T-helper 2 cell treated with Interferon-gamma antibody and Interleukin-4, amounts not matched to agents 100 ng/mL and 5 ng/mL, for 36 hours (primary cell): ENCODE measurements around the gene TCEA3. TPM values are rescaled to one million over a fixed set of nuclear protein-coding genes. Genes with fewer than 3 reads are reported as not detected.

Experiments used
- intact Hi-C: fragments of 100-400 bp; cut with micrococcal nuclease; formaldehyde crosslinking; loops from one replicate; pipeline ENCODE4 v1.15.1; 2023
- total RNA-seq: library from RNA; stranded (reverse); gene quantifications from 2 replicates; pipeline ENCODE4 v1.2.3, GENCODE V29; 2022

TCEA3 gene
- 14.5 and 17.9 TPM in 2 replicates for total RNA-seq

GRCh38 chr1:23424293-23425192 is at the start of gene TCEA3:
TCEA3 (minus strand) TSS chr1:23424748; CDS start chr1:23424633, 115 bp downstream.
- intact Hi-C loops = no loop called here

DNA sequence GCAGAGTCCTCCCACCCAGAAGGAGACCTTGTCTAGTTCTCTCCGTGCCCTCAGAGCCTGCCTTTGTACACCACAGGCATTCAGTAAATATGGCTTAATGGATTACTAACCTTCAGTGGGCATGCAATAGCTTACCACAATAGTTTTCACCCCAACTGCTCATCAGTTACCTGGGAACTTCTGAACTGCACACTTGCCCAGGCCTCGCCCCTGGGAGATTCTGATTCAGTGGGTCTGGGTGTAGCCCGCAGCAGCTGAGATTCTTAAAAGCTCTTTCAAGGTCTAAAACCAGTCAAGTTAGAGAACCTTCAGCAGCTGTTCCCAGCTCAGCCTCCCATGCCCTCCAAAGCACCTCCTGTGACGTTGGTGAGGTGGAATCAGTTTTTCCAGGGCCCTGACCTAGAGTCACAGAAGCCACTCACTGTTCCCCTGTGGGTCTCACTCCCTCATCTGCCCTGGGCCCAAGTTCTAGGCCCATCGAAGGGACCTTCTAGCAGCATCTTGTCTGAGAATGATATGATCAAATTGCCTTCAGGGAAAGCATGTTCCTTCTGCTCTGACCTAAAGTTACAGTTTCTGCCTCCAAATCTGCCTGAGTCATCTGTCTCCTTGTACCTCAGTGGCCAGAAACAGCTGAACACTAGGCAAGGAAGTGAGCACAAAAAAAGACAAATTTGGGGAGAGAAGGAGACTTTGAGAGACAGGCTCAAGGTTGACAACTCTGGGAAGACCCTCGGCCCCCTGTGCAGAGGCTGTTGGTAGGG is 48.7 kb upstream of the TCEA3 start:
- intact Hi-C loops = no loop called here

GRCh38 chr1:23472351-23473036 is 47.9 kb upstream of the TCEA3 start:
- intact Hi-C loops = no loop called here

DNA sequence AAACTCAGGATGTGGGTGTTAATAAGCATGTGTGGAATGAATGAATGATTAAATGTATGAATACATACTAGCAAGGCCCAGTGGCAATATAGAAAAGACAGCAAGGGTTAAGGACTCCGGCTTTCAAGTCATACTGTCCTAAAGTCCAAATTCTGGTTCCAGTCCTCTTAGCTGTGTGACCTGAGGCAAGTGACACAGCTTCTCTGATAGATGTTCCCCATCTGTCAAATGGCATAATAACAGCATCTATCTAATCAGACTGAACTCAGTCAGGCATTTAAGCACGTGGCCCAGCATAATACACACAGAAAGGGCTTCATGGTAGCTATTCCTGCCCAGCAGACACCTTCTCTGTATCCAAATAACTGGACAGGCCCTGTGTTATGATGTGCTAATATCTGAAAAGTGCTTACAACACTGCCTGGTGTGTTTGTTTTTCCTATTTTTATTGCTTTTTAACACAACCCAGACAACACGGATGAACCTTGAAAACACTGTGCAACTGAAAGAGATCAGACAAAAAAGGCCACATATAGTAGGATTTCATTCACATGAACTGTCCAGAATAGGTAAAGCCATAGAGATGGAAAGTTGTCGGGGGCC is 47.0 kb upstream of the TCEA3 start:
- intact Hi-C loops = no loop called here

DNA sequence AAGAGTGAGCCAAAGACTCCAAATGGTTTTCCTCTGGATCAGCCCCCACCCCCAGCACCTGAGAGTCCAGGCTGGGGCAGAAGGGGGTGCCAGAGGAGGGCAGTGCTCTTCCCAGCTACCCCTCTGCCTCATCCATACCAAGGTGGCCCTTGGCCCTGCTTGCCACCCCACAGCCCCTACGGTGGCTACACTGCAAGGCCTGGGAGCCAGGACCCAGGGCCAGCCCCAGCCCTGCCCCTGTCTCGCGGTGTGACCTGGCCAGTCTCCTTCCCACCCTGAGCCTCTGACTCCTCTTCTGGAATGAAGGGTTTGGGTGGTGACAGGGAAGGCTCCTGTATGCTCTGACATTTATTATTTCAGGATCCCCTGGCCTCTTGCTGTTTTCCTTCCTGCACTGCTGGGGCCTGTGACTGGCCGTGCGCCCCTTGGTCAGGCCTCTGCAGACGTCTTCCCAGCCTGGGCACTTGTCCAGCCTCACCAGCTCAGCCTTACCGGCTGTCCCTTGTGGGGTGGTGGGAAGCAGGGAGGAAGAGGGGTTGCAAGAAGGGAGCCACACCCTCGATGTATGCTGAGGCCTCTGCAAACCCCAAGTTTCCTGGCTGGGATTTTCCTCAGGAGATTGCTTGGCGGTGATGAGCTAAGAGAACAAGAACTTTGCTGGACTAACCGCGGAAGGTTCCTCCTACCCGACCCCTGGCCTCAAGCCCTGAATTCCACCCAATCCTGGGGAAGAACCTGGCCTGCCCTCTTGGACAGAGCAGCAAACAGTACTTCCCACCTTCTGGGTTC is 45.9 kb upstream of the TCEA3 start:
- intact Hi-C loops = no loop called here

DNA sequence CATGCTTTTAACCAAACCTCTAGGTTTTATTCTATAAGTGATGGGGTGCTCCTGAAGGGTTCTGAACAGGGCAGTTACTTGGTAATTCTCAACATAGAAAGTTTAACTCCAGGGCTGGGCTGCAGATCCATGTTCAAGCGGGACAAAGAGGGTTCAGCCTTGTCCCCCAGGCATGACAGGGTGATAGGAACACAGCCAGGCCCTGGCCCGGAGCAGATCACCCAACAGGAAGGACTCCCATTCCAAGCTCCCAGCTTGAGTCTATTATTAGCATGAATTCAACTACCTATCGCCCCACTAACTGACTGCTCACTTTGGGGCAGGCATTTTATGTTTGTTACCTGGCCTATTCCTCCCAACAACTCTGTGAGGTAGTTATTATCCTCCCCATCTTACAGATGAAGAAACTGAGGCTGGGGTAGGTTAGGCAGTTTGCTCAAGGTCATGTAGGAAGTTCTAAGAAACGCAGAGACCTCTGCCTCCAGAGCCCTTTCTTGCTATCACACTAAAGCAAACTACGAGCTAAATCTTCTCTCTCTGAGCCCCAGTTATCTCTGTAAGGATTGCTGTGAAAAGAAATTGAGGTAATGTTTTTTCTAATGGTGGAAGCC is 44.9 kb upstream of the TCEA3 start:
- intact Hi-C loops = no loop called here

DNA sequence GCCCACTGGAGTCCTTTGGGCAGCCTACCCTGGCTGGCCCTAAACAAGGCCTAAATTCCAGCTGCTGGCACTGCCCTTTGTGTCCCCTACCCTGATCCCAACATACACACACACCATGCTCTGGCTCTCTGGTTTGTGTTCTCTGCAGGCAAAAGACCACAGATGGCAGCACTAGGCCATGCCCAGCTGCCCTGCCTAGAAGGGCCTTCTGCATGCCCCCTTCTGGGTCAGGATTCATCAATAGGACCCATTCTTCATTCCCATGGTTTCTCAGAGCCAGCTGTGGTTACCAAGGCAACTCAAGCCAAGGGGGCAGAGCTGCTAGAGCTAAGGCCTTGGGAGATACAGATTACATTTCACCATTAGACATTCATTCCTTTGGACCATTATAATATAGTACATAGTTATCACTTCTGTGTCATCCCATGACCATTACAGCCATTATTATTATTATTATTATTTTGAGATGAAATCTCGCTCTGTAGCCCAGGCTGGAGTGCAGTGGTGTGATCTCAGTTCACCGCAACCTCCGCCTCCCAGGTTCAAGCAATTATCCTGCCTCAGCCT is 42.0 kb upstream of the TCEA3 start:
- intact Hi-C loops = no loop called here

DNA sequence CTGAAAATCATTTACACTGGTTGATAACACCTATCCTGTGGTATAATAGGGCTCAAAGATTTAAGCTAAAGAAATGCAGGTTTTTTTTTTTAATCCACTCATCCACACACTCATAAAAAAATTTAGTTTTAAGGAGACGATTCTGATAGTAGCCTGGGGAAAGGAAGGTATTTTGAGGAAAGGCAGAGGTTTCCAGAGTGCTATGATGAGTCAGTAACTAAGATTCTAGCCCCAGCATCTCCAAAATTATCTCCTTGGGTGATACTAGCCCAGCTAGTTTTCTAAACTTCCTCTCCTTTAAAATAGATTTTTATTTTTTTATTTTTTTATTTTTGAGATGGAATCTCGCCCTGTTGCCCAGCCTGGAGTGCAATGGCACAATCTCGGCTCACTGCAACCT is 38.7 kb upstream of the TCEA3 start:
- intact Hi-C loops = no loop called here

DNA sequence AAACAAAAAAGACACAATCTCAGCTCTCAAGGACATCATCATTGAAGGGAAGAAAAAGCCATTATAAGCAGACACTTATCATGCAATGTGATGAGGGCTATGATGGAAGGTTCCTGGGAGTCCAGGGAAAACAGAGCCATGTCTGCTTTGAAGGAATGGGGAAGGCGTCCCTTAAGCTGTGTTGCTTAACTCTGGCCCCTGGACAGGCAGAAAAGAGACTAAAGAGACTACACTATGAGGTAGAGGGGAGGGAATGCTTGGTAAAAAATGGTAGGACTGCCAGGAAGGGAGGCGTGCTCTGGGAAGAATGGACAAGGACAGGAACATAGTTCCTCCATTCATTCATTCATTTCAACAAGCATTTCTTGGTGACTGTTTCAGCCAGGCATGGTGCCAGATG is 38.2 kb upstream of the TCEA3 start:
- intact Hi-C loops = no loop called here

DNA sequence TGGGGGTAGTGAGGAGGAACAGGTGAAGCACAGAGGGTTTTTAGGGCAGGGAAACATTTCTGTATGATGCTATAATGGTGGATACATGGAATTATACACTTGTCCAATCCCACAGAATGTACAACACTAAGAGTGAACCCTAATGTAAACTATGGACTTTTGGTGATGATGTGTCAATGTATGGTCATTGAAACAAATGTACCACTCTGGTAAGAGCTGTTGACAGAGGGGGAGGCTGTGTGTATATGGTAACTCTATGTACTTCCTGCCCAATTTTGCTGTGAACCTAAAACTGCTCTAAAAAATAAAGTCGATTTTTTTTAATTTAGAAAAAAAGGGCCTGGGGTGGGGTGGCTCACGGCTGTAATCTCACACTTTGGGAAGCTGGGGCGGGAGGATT is 36.5 kb upstream of the TCEA3 start:
- intact Hi-C loops = no loop called here

DNA sequence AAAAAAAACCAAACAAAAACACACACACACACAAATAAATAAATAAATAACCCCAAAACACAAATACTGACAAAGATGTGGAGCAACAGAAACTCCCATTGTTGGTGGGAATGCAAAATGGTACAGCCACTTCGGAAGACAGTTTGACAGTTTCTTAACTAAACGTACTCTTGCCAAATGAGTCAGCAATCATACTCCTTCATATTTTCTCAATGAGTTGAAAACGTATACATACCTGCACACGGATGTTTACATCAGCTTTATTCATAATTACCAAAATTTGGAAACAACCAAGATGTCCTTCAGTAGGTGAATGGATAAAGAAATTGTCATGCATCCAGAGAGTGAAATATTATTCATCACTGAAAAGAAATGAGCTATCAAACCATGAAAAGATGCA is 36.0 kb upstream of the TCEA3 start:
- intact Hi-C loops = no loop called here

GRCh38 chr1:23459338-23459757 is 34.8 kb upstream of the TCEA3 start:
- intact Hi-C loops = no loop called here

GRCh38 chr1:23456226-23456625 is 31.7 kb upstream of the TCEA3 start:
- intact Hi-C loops = no loop called here

DNA sequence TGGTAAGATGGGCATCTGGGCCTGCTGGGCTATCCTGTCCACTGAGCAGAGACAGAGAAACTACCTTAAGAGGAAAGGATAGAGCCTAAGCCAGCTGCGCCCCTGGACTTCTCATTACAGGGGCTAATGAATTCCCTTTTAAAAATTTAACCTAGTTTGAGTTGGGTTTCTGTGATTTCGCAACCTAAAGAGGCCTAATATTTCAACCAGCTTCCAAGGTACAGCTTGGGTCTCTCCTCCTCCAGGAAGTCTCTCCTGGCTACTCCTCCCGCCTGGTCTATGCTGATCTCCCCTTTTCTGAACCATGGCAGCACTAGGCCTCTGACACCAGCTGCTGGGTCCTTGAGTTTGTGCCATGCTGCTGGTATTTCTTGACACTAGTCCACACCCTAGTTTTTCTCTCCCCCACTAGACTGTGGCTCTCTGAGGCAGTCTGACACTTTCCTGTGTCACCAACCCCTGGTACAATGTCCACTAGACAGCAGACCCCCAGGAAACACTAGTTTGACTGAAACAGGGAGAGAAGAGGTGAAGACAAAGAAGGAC is 29.0 kb upstream of the TCEA3 start:
- intact Hi-C loops = no loop called here

GRCh38 chr1:23452011-23452411 is 27.5 kb upstream of the TCEA3 start:
- intact Hi-C loops = no loop called here

DNA sequence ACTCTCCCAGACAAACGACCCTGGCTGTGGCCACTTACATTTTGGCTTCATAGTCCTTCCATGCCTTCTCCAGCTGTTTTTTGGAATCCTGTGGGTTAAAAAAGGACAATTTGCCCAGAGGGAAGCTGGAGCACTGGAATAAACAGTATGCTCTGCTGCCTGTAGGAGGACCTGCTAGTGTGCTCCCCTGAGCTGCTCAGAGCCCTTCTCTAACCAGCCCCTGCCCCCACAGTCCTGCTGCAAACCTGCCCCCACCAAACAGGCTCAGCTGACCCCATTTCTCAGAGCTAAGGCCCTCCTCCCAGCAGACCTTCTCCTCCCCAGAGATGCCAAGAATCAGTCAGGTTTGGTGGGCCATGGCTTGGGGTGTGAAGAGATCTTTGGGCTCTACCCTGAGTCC is 26.9 kb upstream of the TCEA3 start:
- intact Hi-C loops = no loop called here

DNA sequence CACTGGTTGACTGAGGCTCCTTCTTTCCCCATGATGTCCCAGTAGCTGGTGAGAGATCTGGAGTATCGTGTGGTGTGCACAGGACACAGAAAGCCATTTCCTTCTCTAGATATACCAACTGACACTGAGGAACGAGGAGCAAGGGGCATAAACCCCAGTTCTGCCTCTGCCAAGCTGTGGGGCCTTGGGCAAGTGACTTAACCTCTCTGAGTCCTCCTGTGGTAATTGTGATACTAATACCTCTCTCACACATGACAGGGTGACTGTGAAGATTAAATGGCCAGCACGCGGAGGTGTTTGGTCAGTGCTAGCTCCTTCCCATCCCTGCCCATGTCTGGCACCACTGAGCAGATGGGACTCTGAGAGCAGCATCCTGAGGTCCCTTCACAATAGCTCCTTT is 26.3 kb upstream of the TCEA3 start:
- intact Hi-C loops = no loop called here

GRCh38 chr1:23449958-23450357 is 25.4 kb upstream of the TCEA3 start:
- intact Hi-C loops = no loop called here

- intact Hi-C loops = no loop called here
Observed at GRCh38 chr1:23449306-23449705, 24.8 kb upstream of the TCEA3 start.

- intact Hi-C loops = no loop called here
Observed at GRCh38 chr1:23448846-23449245, 24.3 kb upstream of the TCEA3 start.
